Liver (tissue), 9 donors: ENCODE results near the gene USH2A. TPM values are rescaled to one million over a fixed set of nuclear protein-coding genes. Genes with fewer than 3 reads are reported as not detected.

Experiments
- DNase-seq: peaks from one replicate; pipeline ENCODE4 v3.0.0-alpha.2; 2017; ENCODE audit warnings: low spot score
- H3K27ac ChIP-seq, 2 donors: one replicate each; pipeline ENCODE4 v1.7.0; 2013; ENCODE audit warnings: inconsistent platforms in 2 of 2, low read length in 2 of 2, control low read depth in 1 of 2, low read depth in 1 of 2, mild to moderate bottlenecking in 1 of 2
- H3K27me3 ChIP-seq, 4 donors: one replicate each; pipeline versions ENCODE4 v1.6.1 to v1.7.0; 2013; ENCODE audit warnings: low read length in 3 of 4, inconsistent platforms in 1 of 4, mild to moderate bottlenecking in 1 of 4, moderate library complexity in 1 of 4; ENCODE audit not compliant: control insufficient read depth in 4 of 4, insufficient read depth in 4 of 4
- H3K36me3 ChIP-seq, 4 donors: one replicate each; pipeline versions ENCODE4 v1.6.1 to v1.7.0; 2013; ENCODE audit warnings: low read length in 3 of 4, mild to moderate bottlenecking in 3 of 4, low read depth in 1 of 4, moderate library complexity in 1 of 4; ENCODE audit not compliant: control insufficient read depth in 4 of 4, insufficient read depth in 3 of 4
- H3K4me1 ChIP-seq, 4 donors: one replicate each; pipeline versions ENCODE4 v1.6.1 to v1.7.0; 2013; ENCODE audit warnings: low read length in 3 of 4, mild to moderate bottlenecking in 3 of 4, moderate library complexity in 1 of 4; ENCODE audit not compliant: control insufficient read depth in 4 of 4, insufficient read depth in 4 of 4
- H3K4me3 ChIP-seq, 3 donors: one replicate each; pipeline versions ENCODE4 v1.6.1 to v1.7.0; 2013; ENCODE audit warnings: low read length in 3 of 3, control low read depth in 1 of 3, low read depth in 1 of 3, mild to moderate bottlenecking in 1 of 3
- H3K9ac ChIP-seq, 2 donors: one replicate each; pipeline ENCODE4 v1.7.0; 2013; ENCODE audit warnings: low read length in 2 of 2, mild to moderate bottlenecking in 2 of 2, moderate library complexity in 2 of 2, control low read depth in 1 of 2, low read depth in 1 of 2
- H3K9me3 ChIP-seq, 4 donors: one replicate each; pipeline versions ENCODE4 v1.6.1 to v1.7.0; 2013; ENCODE audit warnings: low read length in 3 of 4; ENCODE audit not compliant: control insufficient read depth in 4 of 4
- EGR1 ChIP-seq, 2 donors: IDR thresholded peaks; 2 replicates each; pipeline ENCODE4 v1.6.1; 2016 to 2018; ENCODE audit warnings: antibody characterized with exemption in 2 of 2, low read depth in 2 of 2
- GABPA ChIP-seq, 2 donors: IDR thresholded peaks in 1 of 2; conservative IDR thresholded peaks in 1 of 2; 2 replicates each; pipeline ENCODE4 v1.6.1; 2016; ENCODE audit warnings: antibody characterized with exemption in 2 of 2, mild to moderate bottlenecking in 1 of 2, moderate library complexity in 1 of 2
- HNF4A ChIP-seq, 2 donors: conservative IDR thresholded peaks; 2 replicates each; pipeline ENCODE4 v1.6.1; 2016; ENCODE audit warnings: antibody characterized with exemption in 2 of 2, mild to moderate bottlenecking in 2 of 2
- HNF4G ChIP-seq: IDR thresholded peaks from 2 replicates; pipeline ENCODE4 v1.6.1; 2016; ENCODE audit warnings: antibody characterized with exemption
- JUND ChIP-seq, 2 donors: IDR thresholded peaks; 2 replicates each; pipeline ENCODE4 v1.6.1; 2016; ENCODE audit warnings: antibody characterized with exemption in 2 of 2
- MAX ChIP-seq: IDR thresholded peaks from 2 replicates; pipeline ENCODE4 v1.6.1; 2016; ENCODE audit warnings: antibody characterized with exemption
- NR2F2 ChIP-seq: IDR thresholded peaks from 2 replicates; pipeline ENCODE4 v1.6.1; 2016; ENCODE audit warnings: antibody characterized with exemption
- RAD21 ChIP-seq, 2 donors: IDR thresholded peaks; 2 replicates each; pipeline ENCODE4 v1.6.1; 2016; ENCODE audit warnings: antibody characterized with exemption in 2 of 2, mild to moderate bottlenecking in 2 of 2
- RXRA ChIP-seq, 2 donors: IDR thresholded peaks; 2 replicates each; pipeline ENCODE4 v1.6.1; 2017 to 2018; ENCODE audit warnings: antibody characterized with exemption in 2 of 2, mild to moderate bottlenecking in 1 of 2
- SP1 ChIP-seq: IDR thresholded peaks from 2 replicates; pipeline ENCODE4 v1.6.1; 2018; ENCODE audit warnings: antibody characterized with exemption, mild to moderate bottlenecking
- TAF1 ChIP-seq: conservative IDR thresholded peaks from 2 replicates; pipeline ENCODE4 v1.6.1; 2016; ENCODE audit warnings: antibody characterized with exemption, mild to moderate bottlenecking
- YY1 ChIP-seq: IDR thresholded peaks from 2 replicates; pipeline ENCODE4 v1.6.1; 2016; ENCODE audit warnings: antibody characterized with exemption, mild to moderate bottlenecking
- WGBS: extraction: QIAGEN DNeasy Blood & Tissue Kit; methylation state at CpG from one replicate; pipeline ENCODE4 v1.1.7; 2013; 5-methylcytosine and 5-hydroxymethylcytosine counted together
- polyA plus RNA-seq, 2 donors: library from polyadenylated mRNA; stranded (reverse) in 1 of 2; unstranded in 1 of 2; fragments of 200-250 nt in 1 of 2; fragments of >200 nt in 1 of 2; fragmentation: Nextera tagmentation in 1 of 2; extraction: Ambion mirVana in 1 of 2; gene quantifications; one replicate each; pipeline versions ENCODE4 v1.2.1 to v1.2.3, GENCODE V29; 2013 to 2015
- total RNA-seq, 2 donors: library from RNA; depleted of rRNA; stranded (reverse); fragments of >200 nt; gene quantifications; one replicate each; pipeline ENCODE4 v1.2.3, GENCODE V29; 2014
- TF ChIP-seq, protein P1 (sequence below): IDR thresholded peaks from 2 replicates; pipeline ENCODE4 v1.6.1; 2016; ENCODE audit warnings: antibody characterized with exemption, mild to moderate bottlenecking
- TF ChIP-seq, protein P2 (sequence below): IDR thresholded peaks from 2 replicates; pipeline ENCODE4 v1.6.1; 2016; ENCODE audit warnings: antibody characterized with exemption
- TF ChIP-seq, protein P3 (sequence below): fragments of 150-350 bp; IDR thresholded peaks from 2 replicates; pipeline ENCODE4 v1.5.1; 2017; ENCODE audit warnings: improper control_type of control experiment, low read depth, low read length; ENCODE audit not compliant: missing input control
- TF ChIP-seq, protein P4 (sequence below): IDR thresholded peaks from 2 replicates; pipeline ENCODE4 v1.6.1; 2016; ENCODE audit warnings: antibody characterized with exemption
- donor health status: healthy.
- donor health status: healthy.
- donor health status: healthy.
- donor health status: healthy.
- donor health status: healthy.

USH2A gene
- total and polyA plus RNA-seq, 4 donors = 0.14 to 1.0 (median 0.31) TPM

- Histone ChIP-seq H3K36me3 (peaks cover 0 to 21% (median 9%) of the 10 kb centered on the region in 4 donors), H3K4me1 (peaks cover 0 to 9% (median 4%) of the 10 kb centered on the region in 4 donors), H3K9me3 (no peaks in the 10 kb centered on the region), H3K9ac (no peak overlapping the region), H3K4me3 (no peak overlapping the region), H3K27me3 (no peaks in the 10 kb centered on the region), H3K27ac (no peak overlapping the region)
- WGBS = 77% methylated on average over 3 of the region's 3 CpGs
- TF ChIP-seq YY1 (no peak), HNF4G (no peak), RXRA (IDR thresholded peaks at IDR 0.05) (no peak), TAF1 (no peak), SP1 (no peak), GABPA (IDR thresholded peaks at IDR 0.05 in 1 of 2, conservative IDR thresholded peaks at IDR 0.05 in 1 of 2) (no peak), HNF4A (conservative IDR thresholded peaks at IDR 0.05) (no peak), JUND (IDR thresholded peaks at IDR 0.05) (no peak), RAD21 (IDR thresholded peaks at IDR 0.05) (no peak), MAX (no peak), EGR1 (IDR thresholded peaks at IDR 0.05; ENCODE audit: low read depth in 2 of 2) (no peak), NR2F2 (no peak)
- TF ChIP-seq, protein P1, sequence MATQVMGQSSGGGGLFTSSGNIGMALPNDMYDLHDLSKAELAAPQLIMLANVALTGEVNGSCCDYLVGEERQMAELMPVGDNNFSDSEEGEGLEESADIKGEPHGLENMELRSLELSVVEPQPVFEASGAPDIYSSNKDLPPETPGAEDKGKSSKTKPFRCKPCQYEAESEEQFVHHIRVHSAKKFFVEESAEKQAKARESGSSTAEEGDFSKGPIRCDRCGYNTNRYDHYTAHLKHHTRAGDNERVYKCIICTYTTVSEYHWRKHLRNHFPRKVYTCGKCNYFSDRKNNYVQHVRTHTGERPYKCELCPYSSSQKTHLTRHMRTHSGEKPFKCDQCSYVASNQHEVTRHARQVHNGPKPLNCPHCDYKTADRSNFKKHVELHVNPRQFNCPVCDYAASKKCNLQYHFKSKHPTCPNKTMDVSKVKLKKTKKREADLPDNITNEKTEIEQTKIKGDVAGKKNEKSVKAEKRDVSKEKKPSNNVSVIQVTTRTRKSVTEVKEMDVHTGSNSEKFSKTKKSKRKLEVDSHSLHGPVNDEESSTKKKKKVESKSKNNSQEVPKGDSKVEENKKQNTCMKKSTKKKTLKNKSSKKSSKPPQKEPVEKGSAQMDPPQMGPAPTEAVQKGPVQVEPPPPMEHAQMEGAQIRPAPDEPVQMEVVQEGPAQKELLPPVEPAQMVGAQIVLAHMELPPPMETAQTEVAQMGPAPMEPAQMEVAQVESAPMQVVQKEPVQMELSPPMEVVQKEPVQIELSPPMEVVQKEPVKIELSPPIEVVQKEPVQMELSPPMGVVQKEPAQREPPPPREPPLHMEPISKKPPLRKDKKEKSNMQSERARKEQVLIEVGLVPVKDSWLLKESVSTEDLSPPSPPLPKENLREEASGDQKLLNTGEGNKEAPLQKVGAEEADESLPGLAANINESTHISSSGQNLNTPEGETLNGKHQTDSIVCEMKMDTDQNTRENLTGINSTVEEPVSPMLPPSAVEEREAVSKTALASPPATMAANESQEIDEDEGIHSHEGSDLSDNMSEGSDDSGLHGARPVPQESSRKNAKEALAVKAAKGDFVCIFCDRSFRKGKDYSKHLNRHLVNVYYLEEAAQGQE = no peak
- TF ChIP-seq, protein P2, sequence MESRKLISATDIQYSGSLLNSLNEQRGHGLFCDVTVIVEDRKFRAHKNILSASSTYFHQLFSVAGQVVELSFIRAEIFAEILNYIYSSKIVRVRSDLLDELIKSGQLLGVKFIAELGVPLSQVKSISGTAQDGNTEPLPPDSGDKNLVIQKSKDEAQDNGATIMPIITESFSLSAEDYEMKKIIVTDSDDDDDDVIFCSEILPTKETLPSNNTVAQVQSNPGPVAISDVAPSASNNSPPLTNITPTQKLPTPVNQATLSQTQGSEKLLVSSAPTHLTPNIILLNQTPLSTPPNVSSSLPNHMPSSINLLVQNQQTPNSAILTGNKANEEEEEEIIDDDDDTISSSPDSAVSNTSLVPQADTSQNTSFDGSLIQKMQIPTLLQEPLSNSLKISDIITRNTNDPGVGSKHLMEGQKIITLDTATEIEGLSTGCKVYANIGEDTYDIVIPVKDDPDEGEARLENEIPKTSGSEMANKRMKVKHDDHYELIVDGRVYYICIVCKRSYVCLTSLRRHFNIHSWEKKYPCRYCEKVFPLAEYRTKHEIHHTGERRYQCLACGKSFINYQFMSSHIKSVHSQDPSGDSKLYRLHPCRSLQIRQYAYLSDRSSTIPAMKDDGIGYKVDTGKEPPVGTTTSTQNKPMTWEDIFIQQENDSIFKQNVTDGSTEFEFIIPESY = no peak
- TF ChIP-seq, protein P3, sequence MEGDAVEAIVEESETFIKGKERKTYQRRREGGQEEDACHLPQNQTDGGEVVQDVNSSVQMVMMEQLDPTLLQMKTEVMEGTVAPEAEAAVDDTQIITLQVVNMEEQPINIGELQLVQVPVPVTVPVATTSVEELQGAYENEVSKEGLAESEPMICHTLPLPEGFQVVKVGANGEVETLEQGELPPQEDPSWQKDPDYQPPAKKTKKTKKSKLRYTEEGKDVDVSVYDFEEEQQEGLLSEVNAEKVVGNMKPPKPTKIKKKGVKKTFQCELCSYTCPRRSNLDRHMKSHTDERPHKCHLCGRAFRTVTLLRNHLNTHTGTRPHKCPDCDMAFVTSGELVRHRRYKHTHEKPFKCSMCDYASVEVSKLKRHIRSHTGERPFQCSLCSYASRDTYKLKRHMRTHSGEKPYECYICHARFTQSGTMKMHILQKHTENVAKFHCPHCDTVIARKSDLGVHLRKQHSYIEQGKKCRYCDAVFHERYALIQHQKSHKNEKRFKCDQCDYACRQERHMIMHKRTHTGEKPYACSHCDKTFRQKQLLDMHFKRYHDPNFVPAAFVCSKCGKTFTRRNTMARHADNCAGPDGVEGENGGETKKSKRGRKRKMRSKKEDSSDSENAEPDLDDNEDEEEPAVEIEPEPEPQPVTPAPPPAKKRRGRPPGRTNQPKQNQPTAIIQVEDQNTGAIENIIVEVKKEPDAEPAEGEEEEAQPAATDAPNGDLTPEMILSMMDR = no peak
- TF ChIP-seq, protein P4, sequence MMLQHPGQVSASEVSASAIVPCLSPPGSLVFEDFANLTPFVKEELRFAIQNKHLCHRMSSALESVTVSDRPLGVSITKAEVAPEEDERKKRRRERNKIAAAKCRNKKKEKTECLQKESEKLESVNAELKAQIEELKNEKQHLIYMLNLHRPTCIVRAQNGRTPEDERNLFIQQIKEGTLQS = no peak
- DNase-seq = no peak
Measured at GRCh38 chr1:215599418-215600074, 823.7 kb downstream of the USH2A start.
